ENCODE results near the gene VPS45.

Gene VPS45

DNA sequence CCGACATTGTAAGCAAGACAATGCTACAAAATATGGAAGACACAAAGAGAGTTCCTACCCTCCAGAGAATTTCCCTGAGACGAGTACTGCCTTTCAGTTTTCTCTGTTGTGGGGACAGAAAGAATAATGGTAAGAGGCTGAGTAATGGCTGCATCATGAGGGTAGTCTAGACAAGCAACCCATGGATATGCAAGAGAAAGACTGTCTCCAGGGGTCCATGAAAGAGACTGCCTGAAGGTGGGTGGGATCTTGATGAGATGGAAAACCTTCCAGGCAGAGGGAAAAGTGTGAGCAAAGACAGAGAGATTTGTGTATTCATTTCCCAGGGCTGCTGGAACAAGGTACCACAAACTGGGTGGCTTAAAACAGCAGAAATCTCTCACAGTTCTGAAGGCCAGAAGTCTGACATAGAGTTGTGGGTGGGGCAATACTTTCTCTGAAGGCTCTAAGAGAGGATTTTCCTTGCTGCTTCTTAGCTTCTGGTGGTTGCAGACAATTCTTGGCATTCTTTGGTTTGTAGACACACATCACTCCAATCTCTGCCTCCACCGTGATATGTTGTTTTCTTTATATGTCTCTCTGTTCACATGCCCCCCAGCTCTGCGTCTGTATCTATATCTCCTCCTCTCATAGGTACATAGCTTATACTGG lies 126.9 kb downstream of the VPS45 start:
- peaks cover 5% of the 10 kb centered on the region for H3K4me1 ChIP-seq (ENCODE audit: control insufficient read depth, insufficient read depth, low read length)
- H3K27ac ChIP-seq (ENCODE audit: low read depth, low read length) = peak overlapping the region; percentile 7; the same call in 1 of the 2 replicates
- H3K36me3 ChIP-seq (ENCODE audit: control insufficient read depth, insufficient read depth, low read length) = no peaks in the 10 kb centered on the region
- no peaks in the 10 kb centered on the region for H3K27me3 ChIP-seq (ENCODE audit: control insufficient read depth, insufficient read depth, low read length)
- peaks cover 13% of the 10 kb centered on the region; the same call in 1 of the 2 replicates for H3K9me3 ChIP-seq (ENCODE audit: control insufficient read depth, insufficient read depth, low read depth, low read length)
- no peak overlapping the region for H3K9ac ChIP-seq (ENCODE audit: low read length)
- H3K4me3 ChIP-seq (ENCODE audit: low read depth, low read length) = no peak overlapping the region
